ENCODE results near the gene C11orf24. TPM values are rescaled to one million over a fixed set of nuclear protein-coding genes. Genes with fewer than 3 reads are reported as not detected.

C11orf24 gene
- total and polyA plus RNA-seq, 9 of the 15 experiments (the other 6 are each of a cell fraction or from before 2014, with no cell fraction given) = 2.0 to 65.2 (median 32.5) TPM

- no peak for TF ChIP-seq RAD21 (CRISPR knock-in tag; conservative IDR thresholded peaks at IDR 0.05 in 1 of 2, IDR thresholded peaks at IDR 0.05 in 1 of 2)
- TF ChIP-seq TAF15 (IDR thresholded peaks at IDR 0.05; ENCODE audit: low read depth, low read length) = no peak
- no peak for TF ChIP-seq HMBOX1 (IDR thresholded peaks at IDR 0.05)
- TF ChIP-seq NR1H2 (CRISPR knock-in tag; IDR thresholded peaks at IDR 0.05) = no peak
- peak; percentile 75 for TF ChIP-seq SIN3B (IDR thresholded peaks at IDR 0.05; ENCODE audit: low read depth)
- TF ChIP-seq MAFG (tag; conservative IDR thresholded peaks at IDR 0.05) = no peak
- no peak for TF ChIP-seq SMAD1 (IDR thresholded peaks at IDR 0.05; ENCODE audit: low read depth, low read length, partially characterized antibody)
- no peak for TF ChIP-seq ZNF174 (CRISPR knock-in tag; IDR thresholded peaks at IDR 0.05)
- no peak for TF ChIP-seq SFPQ (IDR thresholded peaks at IDR 0.05; ENCODE audit: low read depth, low read length)
- TF ChIP-seq ARID1B (IDR thresholded peaks at IDR 0.05) = no peak
- TF ChIP-seq PHF8 (IDR thresholded peaks at IDR 0.05; ENCODE audit: borderline replicate concordance, low read length) = peak; percentile 96
- no peak for TF ChIP-seq RBM14 (IDR thresholded peaks at IDR 0.05; ENCODE audit: borderline replicate concordance, insufficient read depth, low read depth, low read length)
- no peak for TF ChIP-seq ZNF551 (CRISPR knock-in tag; IDR thresholded peaks at IDR 0.05)
- TF ChIP-seq HOXB6 (CRISPR knock-in tag; IDR thresholded peaks at IDR 0.05; ENCODE audit: borderline replicate concordance) = no peak
- no peak for TF ChIP-seq MTA1 (IDR thresholded peaks at IDR 0.05; ENCODE audit: borderline replicate concordance)
- no peak for TF ChIP-seq HINFP (tag; conservative IDR thresholded peaks at IDR 0.05; ENCODE audit: low read depth)
- no peak for TF ChIP-seq RHOXF2B (CRISPR knock-in tag; conservative IDR thresholded peaks at IDR 0.05)
- TF ChIP-seq HDAC6 (IDR thresholded peaks at IDR 0.05; ENCODE audit: low read depth, low read length) = no peak
- peak; percentile 84; the same call in 1 of the 2 replicates for TF ChIP-seq ZBTB7A (IDR thresholded peaks at IDR 0.05; ENCODE audit: borderline replicate concordance, control insufficient read depth, low read depth, low read length)
- TF ChIP-seq ZNF780A (CRISPR knock-in tag; IDR thresholded peaks at IDR 0.05) = no peak
- TF ChIP-seq E2F6 (IDR thresholded peaks at IDR 0.05; ENCODE audit: borderline replicate concordance in 1 of 2, extremely low read depth in 1 of 2, insufficient read depth in 1 of 2, insufficient read length in 1 of 2, low read depth in 1 of 2, low read length in 1 of 2, poor library complexity in 1 of 2, severe bottlenecking in 1 of 2) = peak in 1 of 2 experiments; percentile 66
- peak; percentile 54 for TF ChIP-seq SAP30 (IDR thresholded peaks at IDR 0.05; ENCODE audit: borderline replicate concordance, insufficient read depth, low read depth, low read length, poor library complexity, severe bottlenecking)
These were observed 58.1 kb downstream of the C11orf24 start (continued) for GRCh38 chr11:68213555-68214172.
